GM21390 (cell line): ENCODE results near the gene LGR6.

ENCODE experiments used
- ATAC-seq: cut with Tn5 transposase; IDR thresholded peaks from one replicate; pipeline ENCODE4 v1.9.1; 2021; ENCODE audit not compliant: unreplicated experiment

The LGR6 gene

DNA sequence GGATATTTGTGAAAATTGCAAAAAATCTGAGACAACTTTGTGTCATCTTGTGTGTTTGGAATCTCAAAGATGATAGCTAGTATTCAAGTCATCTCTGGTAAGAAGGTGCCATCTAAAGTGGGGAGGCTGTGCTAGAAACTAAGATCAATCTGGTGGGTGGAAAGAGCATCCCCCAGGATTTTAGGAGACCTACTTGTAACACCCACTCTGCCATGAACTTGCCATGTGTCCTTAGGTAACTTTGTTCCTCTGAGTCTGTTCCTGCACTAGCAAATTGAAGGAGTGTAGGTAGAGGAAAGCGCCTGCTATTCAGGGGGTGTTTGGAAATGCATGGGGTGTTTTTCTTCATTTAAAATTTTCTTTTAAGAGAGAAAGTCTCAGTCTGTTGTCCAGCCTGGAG is 24.4 kb downstream of the LGR6 start:
- no peak for ATAC-seq

DNA sequence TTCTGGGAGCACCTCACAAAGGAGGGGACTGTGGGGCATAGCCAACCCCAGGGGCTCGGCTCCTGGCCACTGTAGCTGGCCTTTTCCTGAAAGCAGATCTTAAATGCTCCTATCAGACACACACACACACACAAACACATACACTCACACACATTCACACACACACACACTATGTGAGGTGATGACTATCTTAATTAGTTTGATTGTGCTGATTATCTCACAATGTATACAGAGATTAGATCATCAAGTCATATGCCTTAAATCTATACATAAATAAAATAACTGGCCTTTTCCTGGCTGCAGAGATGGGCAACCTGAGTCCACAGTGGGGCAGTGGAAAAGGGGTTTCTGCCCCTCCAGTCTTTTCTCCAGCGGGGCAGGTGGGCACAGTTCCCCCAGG is 27.1 kb downstream of the LGR6 start:
- ATAC-seq: no peak

- ATAC-seq: no peak
Observed at GRCh38 chr1:202221911-202222909, 28.6 kb downstream of the LGR6 start.

- no peak for ATAC-seq
Observed at GRCh38 chr1:202223121-202223860, 29.7 kb downstream of the LGR6 start.

DNA sequence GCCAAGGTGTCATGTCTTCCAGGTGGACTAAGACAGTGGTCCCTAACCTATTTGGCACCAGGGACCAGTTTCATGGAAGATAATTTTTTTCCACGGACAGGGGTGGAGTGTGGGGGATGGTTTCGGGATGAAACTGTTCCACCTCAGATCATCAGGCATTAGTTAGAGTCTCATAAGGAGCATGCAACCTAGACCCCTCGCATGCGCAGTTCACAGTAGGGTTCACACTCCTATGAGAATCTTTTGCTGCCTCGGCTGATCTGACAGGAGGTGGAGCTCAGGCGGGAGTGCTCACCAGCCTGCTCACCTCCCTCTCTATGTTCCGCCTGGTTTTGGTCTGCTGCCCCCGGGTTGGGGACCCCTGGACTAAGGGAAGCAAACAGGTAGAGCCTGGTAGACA is 30.9 kb downstream of the LGR6 start:
- no peak for ATAC-seq

DNA sequence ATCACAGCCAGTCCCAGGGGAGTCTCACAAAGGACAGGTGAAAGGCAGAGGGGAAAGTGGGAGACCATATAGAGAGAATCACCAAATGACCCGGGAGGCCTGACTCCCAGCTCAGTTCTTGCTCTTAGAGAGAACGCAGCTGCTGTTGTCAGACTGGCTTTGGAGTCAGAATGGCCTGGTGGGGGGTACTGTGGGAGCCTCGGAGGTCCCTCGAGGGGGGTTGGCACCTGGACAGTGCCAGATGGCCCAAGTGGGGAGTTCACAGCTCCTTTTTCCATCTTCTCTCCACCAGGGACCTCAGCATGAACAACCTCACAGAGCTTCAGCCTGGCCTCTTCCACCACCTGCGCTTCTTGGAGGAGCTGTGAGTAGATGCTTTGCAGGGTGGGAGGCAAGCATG is 31.5 kb downstream of the LGR6 start:
- ATAC-seq: no peak

DNA sequence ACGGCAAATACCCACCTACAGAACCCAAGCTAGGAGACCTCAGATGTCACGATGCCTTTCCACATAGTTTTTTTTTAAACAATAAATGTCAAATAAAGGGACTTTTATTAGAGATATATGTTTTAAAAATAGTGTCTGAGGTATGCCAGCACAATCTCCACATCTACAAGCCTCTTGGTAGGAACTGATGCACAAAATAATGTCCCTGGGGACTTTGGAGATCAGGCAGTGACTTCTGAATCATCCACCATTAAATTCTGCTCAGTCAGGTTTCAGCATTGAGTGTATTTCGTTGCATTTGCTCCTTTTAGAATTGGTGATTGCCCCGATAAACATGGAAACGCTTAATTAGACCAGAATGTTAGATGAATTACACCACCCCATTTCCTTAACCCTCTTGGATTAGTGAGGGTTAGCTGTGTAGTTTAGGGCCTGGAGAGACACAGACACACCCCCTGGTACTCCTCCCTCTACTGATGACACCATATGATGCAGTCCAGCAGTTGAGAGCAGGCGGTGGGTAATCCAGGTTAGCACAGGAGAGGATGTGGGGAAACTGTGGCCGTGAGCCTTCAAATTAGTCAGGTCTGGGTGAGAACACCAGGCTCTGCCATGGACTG is 33.6 kb downstream of the LGR6 start:
- no peak for ATAC-seq

GRCh38 chr1:202227997-202228401 is 34.4 kb downstream of the LGR6 start:
- no peak for ATAC-seq

DNA sequence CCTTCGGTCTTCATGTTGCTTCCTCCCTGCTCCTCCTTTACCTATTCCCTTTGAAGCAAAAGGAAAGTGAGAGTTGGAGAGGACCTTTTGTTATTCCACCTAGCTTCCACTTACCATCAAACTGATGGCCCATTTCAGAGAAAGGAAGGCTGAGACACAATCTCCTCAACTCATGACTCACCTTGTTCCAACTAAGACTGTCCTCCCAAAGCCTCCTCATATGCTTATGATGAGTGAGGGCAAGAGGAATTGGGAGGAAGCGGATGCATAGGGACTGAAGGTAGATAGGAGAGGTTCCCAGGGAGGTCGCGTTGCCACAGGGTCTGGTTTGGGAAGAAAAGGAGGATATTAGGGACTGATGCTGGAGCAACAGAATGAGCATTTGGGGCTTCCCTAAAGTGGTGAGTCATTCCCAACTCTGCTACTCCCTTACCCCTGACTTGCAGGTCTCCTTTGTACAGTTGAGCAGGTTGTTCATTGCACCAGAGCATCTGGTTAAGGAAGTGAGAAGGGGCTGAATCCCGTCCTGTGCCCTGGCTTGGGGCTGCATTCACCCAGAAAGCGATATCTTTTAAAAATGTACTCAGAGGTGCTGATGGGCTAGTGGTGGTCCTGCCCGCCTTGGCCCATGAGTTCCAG is 35.0 kb downstream of the LGR6 start:
- no peak for ATAC-seq

- no peak for ATAC-seq
Observed at GRCh38 chr1:202229376-202229775, 35.8 kb downstream of the LGR6 start.

GRCh38 chr1:202230061-202230938 is 36.7 kb downstream of the LGR6 start:
- ATAC-seq: no peak

DNA sequence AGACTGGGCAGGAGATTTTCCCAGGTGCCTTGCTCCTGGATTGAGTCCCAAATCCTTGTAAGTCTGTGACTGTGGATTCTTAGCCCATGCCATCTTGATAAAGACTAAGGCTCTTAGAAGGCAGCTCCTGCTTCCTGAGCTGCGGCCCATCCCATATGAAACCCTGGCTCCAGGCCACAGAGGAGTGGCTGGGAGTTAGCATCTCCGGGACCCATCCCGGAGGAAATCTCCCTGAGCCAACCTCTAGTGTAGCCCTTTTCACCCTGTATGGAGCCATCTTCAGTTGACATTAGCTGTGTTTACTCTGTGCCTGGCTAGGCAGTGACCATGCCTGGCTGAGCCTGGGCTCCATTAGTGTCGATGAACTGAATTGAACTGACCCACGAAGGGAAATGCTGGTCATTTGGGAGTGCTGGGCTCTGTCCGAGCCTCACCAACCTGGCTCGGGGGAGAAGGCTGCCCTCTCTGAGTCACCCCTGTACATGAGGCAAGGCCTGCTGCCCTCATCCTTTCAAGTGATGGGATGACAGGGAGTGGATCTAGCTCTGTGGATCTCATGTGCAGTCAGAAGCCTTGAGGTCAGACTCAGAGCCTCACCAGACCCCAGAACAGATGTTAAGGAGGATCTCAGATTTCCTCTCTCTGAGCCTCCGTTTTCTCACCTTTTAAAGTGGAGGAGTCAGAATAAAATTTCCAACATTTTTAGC is 37.5 kb downstream of the LGR6 start:
- no peak for ATAC-seq

GRCh38 chr1:202233171-202233570 is 39.6 kb downstream of the LGR6 start:
- no peak for ATAC-seq

- ATAC-seq: no peak
Observed at GRCh38 chr1:202233804-202234203, 40.2 kb downstream of the LGR6 start.

DNA sequence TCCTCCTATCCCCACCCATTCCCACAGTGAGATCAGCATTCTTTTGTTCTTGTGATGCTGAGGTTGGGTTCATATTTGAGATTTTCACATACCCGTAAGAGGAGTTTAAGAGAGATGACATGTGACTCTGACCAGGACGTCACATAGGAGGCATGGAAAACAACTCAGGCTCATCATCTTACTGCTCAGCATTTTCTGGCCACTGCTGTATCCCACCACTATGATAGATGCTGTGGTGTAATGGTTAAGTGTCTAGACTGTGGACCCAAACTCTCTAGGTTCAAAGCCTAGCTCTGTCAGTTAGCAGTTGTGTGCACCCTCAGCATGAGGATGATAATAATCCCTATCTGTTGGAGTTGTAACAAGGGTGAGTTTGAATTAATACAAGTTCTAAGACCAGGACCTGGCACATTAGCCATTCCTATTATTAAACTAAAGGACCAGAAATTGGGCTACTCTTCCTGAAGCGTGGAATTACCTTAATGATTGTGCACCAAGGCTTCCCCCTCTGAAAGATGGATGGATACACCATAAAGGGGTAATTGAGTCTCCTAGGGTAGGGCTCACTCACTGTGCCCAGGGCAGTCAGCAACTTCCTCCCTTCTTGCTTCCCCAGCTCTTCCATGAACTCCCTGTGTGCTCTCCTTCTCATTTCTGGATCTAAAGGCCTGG is 40.9 kb downstream of the LGR6 start:
- no peak for ATAC-seq

DNA sequence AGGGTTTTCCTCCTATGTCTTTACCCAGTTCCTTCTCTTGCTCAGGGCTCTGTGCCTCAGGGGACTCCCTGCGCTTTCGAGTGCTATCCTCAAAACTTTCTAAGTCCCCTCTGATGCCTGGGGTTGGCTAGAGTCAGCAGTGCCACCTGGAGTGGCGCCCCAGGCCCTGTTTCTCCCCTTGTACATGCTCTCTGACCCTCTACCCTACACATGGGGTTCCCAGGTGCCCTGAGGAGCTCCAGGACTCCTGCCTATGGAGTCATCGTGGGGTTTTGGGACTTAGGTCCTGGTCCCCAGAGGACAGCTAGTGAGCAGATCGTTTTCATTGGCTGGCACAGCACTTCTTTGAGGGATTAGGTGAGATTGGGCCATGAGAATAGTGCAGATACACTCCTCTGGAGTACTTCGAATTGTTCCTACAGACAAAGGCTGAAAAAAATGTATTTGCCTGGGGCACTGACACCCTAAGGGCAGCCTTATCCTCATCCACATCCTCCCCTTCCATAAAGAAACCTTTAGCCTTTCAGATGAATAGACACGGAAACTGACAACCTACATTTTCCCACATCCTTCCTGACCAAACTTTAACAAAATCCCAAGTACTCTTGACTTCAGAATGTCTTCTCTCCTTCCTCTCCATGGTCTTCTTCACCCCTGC is 41.5 kb downstream of the LGR6 start:
- no peak for ATAC-seq

DNA sequence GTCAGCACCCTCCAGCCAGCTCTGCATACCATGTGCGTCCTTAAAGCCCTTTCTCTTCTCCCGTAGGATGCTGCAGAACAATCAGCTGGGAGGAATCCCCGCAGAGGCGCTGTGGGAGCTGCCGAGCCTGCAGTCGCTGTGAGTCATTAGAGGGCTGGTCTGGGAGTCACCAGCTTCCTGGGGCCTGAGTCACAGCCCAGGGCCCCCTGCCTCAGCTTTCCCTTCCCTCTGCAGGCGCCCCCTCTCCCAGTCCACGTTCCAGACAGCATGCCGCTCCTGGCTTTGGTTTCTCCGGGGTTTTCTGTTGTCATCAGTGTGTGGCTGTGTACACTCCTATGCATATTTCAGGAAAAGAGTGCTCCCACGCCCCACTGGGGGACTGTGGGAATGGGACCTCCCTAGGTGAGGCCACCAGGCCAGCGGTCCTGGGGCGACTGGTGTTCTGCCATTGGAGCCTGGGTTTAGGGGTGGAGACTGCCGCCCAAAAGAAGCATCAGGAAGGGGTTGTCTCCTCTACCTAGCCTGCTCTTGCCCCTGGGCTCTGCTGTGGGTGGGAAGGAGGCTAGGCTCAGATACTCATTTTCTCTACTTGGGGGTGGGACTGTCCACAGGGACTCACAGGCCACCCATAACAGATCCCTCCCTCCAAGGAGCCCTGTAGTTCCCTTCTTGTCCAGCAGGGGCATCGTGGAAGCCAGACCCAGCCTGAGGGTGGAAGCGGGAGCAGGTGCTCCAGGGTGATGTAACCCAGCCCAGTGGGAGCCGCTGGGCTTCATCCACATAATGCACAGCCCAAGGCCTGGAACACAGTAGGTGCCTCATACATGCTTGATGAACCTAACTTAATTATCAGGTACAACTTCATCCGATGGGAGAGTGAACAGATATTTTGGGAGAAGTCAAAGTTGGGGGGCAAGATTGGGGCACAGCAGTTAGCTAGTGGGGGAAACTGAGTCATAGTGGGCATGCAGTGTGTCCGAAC is 42.5 kb downstream of the LGR6 start:
- ATAC-seq: no peak
